SH-SY5Y (cell line): ENCODE results near the gene ASB10.

Experiments
- GATA2 ChIP-seq: IDR thresholded peaks from 2 replicates; pipeline ENCODE4 v1.6.1; 2011; ENCODE audit warnings: mild to moderate bottlenecking, low read depth, low read length
- GATA3 ChIP-seq: IDR thresholded peaks from 2 replicates; pipeline ENCODE4 v1.6.1; 2011; ENCODE audit warnings: low read depth, mild to moderate bottlenecking, low read length, moderate library complexity

- TF ChIP-seq GATA2 (no peak), GATA3 (no peak)
Observed at GRCh38 chr7:151207315-151207714, 20.3 kb upstream of the ASB10 start.
